ENCODE results near the gene SP5. TPM values are rescaled to one million over a fixed set of nuclear protein-coding genes. Genes with fewer than 3 reads are reported as not detected.

The SP5 gene
- total and polyA plus RNA-seq, 9 of the 15 experiments (the other 6 are each of a cell fraction or from before 2014, with no cell fraction given): 0.03 to 1.7 (median 0.16) TPM; not detected in 1

GRCh38 chr2:170665743-170666142 is 49.4 kb upstream of the SP5 start:
- FAIRE-seq: no peak
- CTCF ChIA-PET (ENCODE audit: low intra/inter-chr PET ratio): no interaction called here
- POLR2A ChIA-PET: no interaction called here
- TF ChIP-seq SMAD2 (IDR thresholded peaks at IDR 0.05; ENCODE audit: low read depth, low read length) (no peak), BCOR (IDR thresholded peaks at IDR 0.05) (no peak), ZBTB5 (IDR thresholded peaks at IDR 0.05) (no peak), ZNF280A (IDR thresholded peaks at IDR 0.05; ENCODE audit: low read depth, partially characterized antibody) (no peak), FOS (IDR thresholded peaks at IDR 0.05; ENCODE audit: extremely low read depth, insufficient read length) (no peak), THRA (IDR thresholded peaks at IDR 0.05) (no peak), STAG1 (CRISPR knock-in tag; IDR thresholded peaks at IDR 0.05; ENCODE audit: borderline replicate concordance) (no peak)

More at GRCh38 chr2:170665743-170666142, 49.4 kb upstream of the SP5 start:
- no peak overlapping the region for H3K9ac ChIP-seq (ENCODE audit: insufficient read depth in 1 of 2, low read depth in 2 of 2, low read length in 2 of 2)
- H3K79me2 ChIP-seq (ENCODE audit: control insufficient read depth, insufficient read depth, low read length): no peaks in the 10 kb centered on the region
- no peak overlapping the region for H2AFZ ChIP-seq (ENCODE audit: low read depth, low read length)
- no peak for ATAC-seq
- BruUV-seq (replicated peaks): no TSS peak
- no peak overlapping the region for H3K4me2 ChIP-seq (ENCODE audit: insufficient read depth, low read length)
- no peaks in the 10 kb centered on the region for H4K20me1 ChIP-seq (replicated peaks; ENCODE audit: control insufficient read depth, insufficient read depth, low read length)
- no peaks in the 10 kb centered on the region for H3K27me3 ChIP-seq (ENCODE audit: control insufficient read depth in 2 of 2, insufficient read depth in 2 of 2, low read length in 2 of 2)
- H3K36me3 ChIP-seq (ENCODE audit: control insufficient read depth, insufficient read depth, low read length): no peaks in the 10 kb centered on the region
- H3K4me1 ChIP-seq (replicated peaks in 1 of 2; ENCODE audit: control insufficient read depth in 2 of 2, insufficient read depth in 2 of 2, low read length in 2 of 2): no peaks in the 10 kb centered on the region
- in situ Hi-C loops (cut with MboI): no loop called here
- no peaks in the 10 kb centered on the region for H3K9me1 ChIP-seq (ENCODE audit: control insufficient read depth, insufficient read depth, low read length)
- WGBS (ENCODE audit: insufficient coverage, low coverage, missing lambda C conversion rate): 14% methylated on average over 5 of the region's 5 CpGs
- intact Hi-C loops (cut with micrococcal nuclease): no loop called here
- DNase-seq (ENCODE audit: extremely low read depth in 1 of 4, low spot score in 3 of 4): no peak
- H3K27ac ChIP-seq (ENCODE audit: extremely low read depth, low read depth, low read length): no peak overlapping the region
- no peaks in the 10 kb centered on the region for H3K9me3 ChIP-seq (replicated peaks; ENCODE audit: control insufficient read depth, insufficient read depth, low read depth, low read length)
- no peak overlapping the region for H3K4me3 ChIP-seq
